Keratinocyte (primary cell): ENCODE data around the gene LAMA4. TPM values are rescaled to one million over a fixed set of nuclear protein-coding genes. Genes with fewer than 3 reads are reported as not detected.

Source experiments
- DNase-seq: peaks from one replicate; pipeline ENCODE4 v3.0.0-alpha.2; 2011; ENCODE audit warnings: low read depth, missing footprints, low spot score
- FAIRE-seq: peaks from 2 replicates; lab custom pipeline; 2011; peaks lifted over from hg19 to GRCh38; lab: Jason Lieb, UNC
- H2AFZ ChIP-seq: 2 replicates; pipeline ENCODE4 v1.6.0; 2012; ENCODE audit warnings: low read length, control low read depth, inconsistent platforms; ENCODE audit not compliant: control insufficient read depth
- H3K27ac ChIP-seq: 2 replicates; pipeline ENCODE4 v1.5.1; 2011; ENCODE audit warnings: low read length; ENCODE audit not compliant: control insufficient read depth, insufficient read depth
- H3K27me3 ChIP-seq: 3 replicates; pipeline ENCODE4 v1.6.0; 2011; ENCODE audit warnings: low read length; ENCODE audit not compliant: control insufficient read depth, insufficient read depth; ENCODE audit errors: extremely low read depth
- H3K36me3 ChIP-seq, 2 experiments: 2 replicates in 1 of 2; 3 replicates in 1 of 2; pipeline ENCODE4 v1.5.1; 2011; ENCODE audit warnings: low read length in 2 of 2, mild to moderate bottlenecking in 1 of 2; ENCODE audit not compliant: control insufficient read depth in 2 of 2, insufficient read depth in 2 of 2; ENCODE audit errors: extremely low read depth in 1 of 2
- H3K4me1 ChIP-seq: 3 replicates; pipeline ENCODE4 v1.5.1; 2011; ENCODE audit warnings: low read length; ENCODE audit not compliant: control insufficient read depth, insufficient read depth; ENCODE audit errors: extremely low read depth
- H3K4me2 ChIP-seq: 3 replicates; pipeline ENCODE4 v1.6.0; 2011; ENCODE audit warnings: low read depth, low read length; ENCODE audit not compliant: control insufficient read depth, insufficient read depth; ENCODE audit errors: extremely low read depth
- H3K4me3 ChIP-seq, 3 experiments: fragments of 200-600 bp in 1 of 3; sonication (generic) in 1 of 3; 2 replicates in 2 of 3; 3 replicates in 1 of 3; pipeline ENCODE4 v1.5.1; 2011 to 2016; ENCODE audit warnings: low read length in 3 of 3, mild to moderate bottlenecking in 3 of 3, control low read depth in 2 of 3, inconsistent platforms in 1 of 3, low read depth in 1 of 3, mixed read lengths in 1 of 3, mixed run types in 1 of 3, moderate library complexity in 1 of 3; ENCODE audit not compliant: control insufficient read depth in 2 of 3, insufficient read depth in 2 of 3; ENCODE audit errors: extremely low read depth in 1 of 3
- H3K79me2 ChIP-seq: 2 replicates; pipeline ENCODE4 v1.6.0; 2012; ENCODE audit warnings: low read length; ENCODE audit not compliant: control insufficient read depth, insufficient read depth
- H3K9ac ChIP-seq: 3 replicates; pipeline ENCODE4 v1.6.0; 2011; ENCODE audit warnings: low read length; ENCODE audit not compliant: control insufficient read depth, insufficient read depth; ENCODE audit errors: extremely low read depth
- H3K9me1 ChIP-seq: 3 replicates; pipeline ENCODE4 v1.6.0; 2011; ENCODE audit warnings: low read length; ENCODE audit not compliant: control insufficient read depth, insufficient read depth; ENCODE audit errors: extremely low read depth
- H3K9me3 ChIP-seq: 2 replicates; pipeline ENCODE4 v1.5.1; 2012; ENCODE audit warnings: low read depth, low read length; ENCODE audit not compliant: control insufficient read depth
- H4K20me1 ChIP-seq: 3 replicates; pipeline ENCODE4 v1.6.0; 2011; ENCODE audit warnings: low read length; ENCODE audit not compliant: control insufficient read depth, insufficient read depth; ENCODE audit errors: extremely low read depth
- CTCF ChIP-seq, 3 experiments: IDR thresholded peaks in 1 of 3; conservative IDR thresholded peaks in 1 of 3; optimal IDR thresholded peaks in 1 of 3; 2 replicates in 2 of 3; 3 replicates in 1 of 3; pipeline versions ENCODE3 to v1.5.1; 2011; ENCODE audit warnings: low read length in 3 of 3, mild to moderate bottlenecking in 3 of 3, moderate library complexity in 2 of 3, control low read depth in 1 of 3, inconsistent platforms in 1 of 3; ENCODE audit not compliant: insufficient read depth in 2 of 3; ENCODE audit errors: extremely low read depth in 1 of 3
- EZH2 ChIP-seq: IDR thresholded peaks from one replicate; pipeline ENCODE4 v1.6.1; 2012; ENCODE audit warnings: inconsistent platforms, mild to moderate bottlenecking, low read length, moderate library complexity
- dilution Hi-C: fragments of 300-500 bp; cut with MboI; formaldehyde crosslinking; loops from one replicate; pipeline ENCODE4 v1.7.0; 2020; ENCODE audit warnings: low sequenced_read_pairs; ENCODE audit not compliant: extremely low pct_ligation_motif_present
- polyA plus RNA-seq, 5 experiments: library from polyadenylated mRNA; depleted of rRNA in 3 of 5; stranded (reverse) in 3 of 5; stranded (forward) in 1 of 5; unstranded in 1 of 5; fragments of >200 nt; gene quantifications; 1 replicate in 1 of 5; 2 replicates in 3 of 5; 3 replicates in 1 of 5; pipeline versions ENCODE4 v1.2.1 to v1.2.3, GENCODE V29; 2011 to 2012; ENCODE audit warnings: missing spikeins in 2 of 5, low read depth in 1 of 5, low replicate concordance in 1 of 5

Gene LAMA4
- polyA plus RNA-seq, 1 donor (not counting 4 experiments of a cell fraction or from before 2014, with no cell fraction given) = 0.12 TPM

- Histone ChIP-seq H3K36me3 (no peaks in the 10 kb centered on the region), H4K20me1 (no peaks in the 10 kb centered on the region), H3K27me3 (no peaks in the 10 kb centered on the region), H3K4me1 (no peaks in the 10 kb centered on the region), H3K9me1 (no peaks in the 10 kb centered on the region), H3K9me3 (no peaks in the 10 kb centered on the region), H2AFZ (no peak overlapping the region), H3K4me3 (no peak overlapping the region), H3K9ac (no peak overlapping the region), H3K79me2 (no peaks in the 10 kb centered on the region), H3K27ac (no peak overlapping the region), H3K4me2 (no peak overlapping the region)
- DNase-seq (no peak), FAIRE-seq (no peak)
- no peak for TF ChIP-seq EZH2
- TF ChIP-seq CTCF (optimal IDR thresholded peaks at IDR 0.05 in 1 of 3, IDR thresholded peaks at IDR 0.05 in 1 of 3, conservative IDR thresholded peaks at IDR 0.05 in 1 of 3; ENCODE audit: extremely low read depth in 1 of 3, insufficient read depth in 2 of 3, low read length in 3 of 3) = no peak
- dilution Hi-C loops = no loop called here
Observed at GRCh38 chr6:112188906-112189305, 65.5 kb downstream of the LAMA4 start.

GRCh38 chr6:112187736-112188135 lies 66.6 kb downstream of the LAMA4 start:
- no peaks in the 10 kb centered on the region for H4K20me1 ChIP-seq
- no peak overlapping the region for H3K27ac ChIP-seq
- dilution Hi-C loops = no loop called here
- no peaks in the 10 kb centered on the region for H3K79me2 ChIP-seq
- H3K36me3 ChIP-seq = no peaks in the 10 kb centered on the region
- H3K4me3 ChIP-seq = no peak overlapping the region
- no peaks in the 10 kb centered on the region for H3K9me3 ChIP-seq
- DNase-seq (no peak), FAIRE-seq (no peak)
- no peak overlapping the region for H3K9ac ChIP-seq
- no peaks in the 10 kb centered on the region for H3K27me3 ChIP-seq
- no peak overlapping the region for H2AFZ ChIP-seq
- TF ChIP-seq CTCF (optimal IDR thresholded peaks at IDR 0.05 in 1 of 3, IDR thresholded peaks at IDR 0.05 in 1 of 3, conservative IDR thresholded peaks at IDR 0.05 in 1 of 3; ENCODE audit: extremely low read depth in 1 of 3, insufficient read depth in 2 of 3, low read length in 3 of 3) (no peak), EZH2 (no peak)
- no peak overlapping the region for H3K4me2 ChIP-seq
- no peaks in the 10 kb centered on the region for H3K9me1 ChIP-seq
- no peaks in the 10 kb centered on the region for H3K4me1 ChIP-seq
